HS-5 (cell line): ENCODE data around the gene FAM241A.
"Not testable (repeated sequence)": the region's sequence is repeated elsewhere in the genome, so short reads cannot be mapped to it uniquely, and the experiment has no call there.

Experiments
- DNase-seq: peaks from one replicate; pipeline ENCODE4 v3.0.0-alpha.2; 2012; ENCODE audit warnings: low read depth

The FAM241A gene

GRCh38 chr4:112145326-112145789 is at the start of gene FAM241A:
FAM241A (plus strand) TSS chr4:112145454; CDS start chr4:112145581, 127 bp downstream.
- DNase-seq, result no peak

GRCh38 chr4:112098841-112099530 is 46.3 kb upstream of the FAM241A start:
- DNase-seq, result no peak

GRCh38 chr4:112099701-112100297 is 45.5 kb upstream of the FAM241A start:
- peak; percentile 22 for DNase-seq

- DNase-seq, result no peak
These were observed 42.3 kb upstream of the FAM241A start for GRCh38 chr4:112102875-112103370.

DNA sequence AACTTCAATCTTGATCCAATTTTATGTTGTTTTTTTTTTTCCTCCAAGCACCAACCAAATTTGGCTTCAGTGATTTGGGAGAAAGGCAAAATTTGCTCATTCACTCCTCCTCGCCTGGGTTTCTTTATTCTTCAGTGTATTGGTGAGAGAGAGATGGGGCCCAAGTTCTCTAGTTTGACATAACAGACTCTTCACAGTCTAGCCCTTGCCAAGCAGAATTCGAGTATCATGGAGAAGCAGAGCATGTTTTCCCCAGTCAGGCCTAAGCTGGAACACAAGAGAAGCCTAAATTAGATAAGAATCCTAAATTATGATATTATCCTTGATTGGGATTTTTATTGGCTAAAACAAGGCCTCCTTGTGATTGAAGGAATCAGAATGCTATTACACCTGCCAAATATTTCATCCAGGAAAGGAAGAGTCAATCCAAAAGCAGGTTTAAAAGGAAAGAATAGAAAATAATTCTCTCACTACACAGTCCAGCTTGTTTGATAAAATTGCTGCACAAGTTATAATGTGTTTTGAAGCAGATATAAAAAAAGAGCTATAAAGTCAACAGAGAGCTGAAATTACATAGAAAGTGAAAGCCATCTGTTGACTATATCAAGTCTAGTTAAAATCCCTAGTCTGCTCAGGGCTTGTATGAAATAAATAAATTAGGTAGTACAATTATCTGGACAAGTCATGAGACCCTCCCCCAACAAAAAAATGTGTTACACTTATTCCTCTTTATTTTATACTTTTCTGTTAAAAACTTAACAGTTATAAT is 39.9 kb upstream of the FAM241A start:
- DNase-seq, result no peak

DNA sequence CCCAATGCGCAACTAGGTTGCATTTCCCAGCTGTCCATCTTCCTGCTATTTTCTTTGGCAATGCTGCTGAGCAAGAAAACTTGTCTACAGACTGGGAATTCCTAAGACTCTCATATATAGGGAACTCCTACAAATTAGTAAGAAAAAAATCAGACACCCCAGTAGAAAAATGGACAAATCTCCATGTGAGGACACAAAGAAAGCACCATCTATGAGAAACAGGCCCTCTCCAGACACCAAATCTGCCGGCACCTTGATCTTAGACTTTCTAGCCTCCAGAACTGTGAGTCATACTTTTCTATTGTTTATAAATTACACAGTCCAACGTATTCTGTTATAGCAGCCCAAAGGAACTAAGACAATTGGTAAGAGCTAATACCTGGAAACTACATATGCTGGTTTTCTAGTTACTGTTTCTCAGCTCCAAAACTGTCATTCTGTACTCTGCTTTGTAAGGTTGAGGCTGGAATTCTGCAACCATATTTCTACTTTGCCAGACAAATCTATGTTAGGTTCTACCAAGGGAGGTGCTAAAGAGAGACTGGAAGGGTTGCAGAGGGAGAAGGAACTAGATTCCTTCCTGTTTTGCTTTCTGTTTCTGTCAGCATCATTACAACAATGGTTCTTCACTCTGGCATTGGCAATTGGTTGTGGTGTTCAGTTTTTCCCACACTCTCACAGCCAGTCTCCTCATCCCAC is 35.7 kb upstream of the FAM241A start:
- DNase-seq, result no peak

DNA sequence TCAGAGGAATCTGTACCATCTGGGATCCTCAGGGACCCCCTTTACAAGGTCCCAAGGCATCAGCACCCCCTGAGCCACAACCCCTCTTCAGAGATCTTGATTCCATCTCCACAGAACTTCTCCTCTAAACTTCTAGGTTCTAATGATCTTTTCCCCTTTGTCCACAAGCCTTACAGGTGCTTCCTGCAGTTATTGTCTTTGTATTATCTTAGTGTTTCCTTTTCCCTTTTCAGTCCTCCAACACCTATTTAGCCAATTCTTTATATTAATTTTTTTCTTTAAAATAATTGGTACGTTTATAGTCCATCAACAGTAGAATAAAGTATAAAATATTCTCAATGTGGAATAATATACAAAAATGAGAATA is 35.2 kb upstream of the FAM241A start:
- DNase-seq, result no peak

DNA sequence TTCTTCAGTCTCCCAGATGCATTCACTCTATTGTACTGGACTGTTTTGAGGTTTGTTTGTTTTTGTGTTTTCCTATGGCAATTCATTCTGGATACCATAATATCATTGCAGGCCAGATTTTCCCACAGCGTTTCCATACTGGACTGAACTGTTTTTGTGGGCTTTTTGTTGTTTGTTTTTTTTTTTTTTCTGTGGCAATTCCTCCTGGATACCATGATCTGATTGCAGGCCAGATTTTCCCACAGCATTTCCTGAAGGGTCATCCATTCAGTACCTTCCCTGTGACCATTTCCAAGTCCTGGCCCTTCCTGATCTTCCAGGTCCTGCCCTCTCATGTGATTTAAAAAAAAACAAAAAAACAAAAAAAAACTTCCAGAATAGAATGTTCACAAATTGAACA is 33.9 kb upstream of the FAM241A start:
- DNase-seq, result no peak

DNA sequence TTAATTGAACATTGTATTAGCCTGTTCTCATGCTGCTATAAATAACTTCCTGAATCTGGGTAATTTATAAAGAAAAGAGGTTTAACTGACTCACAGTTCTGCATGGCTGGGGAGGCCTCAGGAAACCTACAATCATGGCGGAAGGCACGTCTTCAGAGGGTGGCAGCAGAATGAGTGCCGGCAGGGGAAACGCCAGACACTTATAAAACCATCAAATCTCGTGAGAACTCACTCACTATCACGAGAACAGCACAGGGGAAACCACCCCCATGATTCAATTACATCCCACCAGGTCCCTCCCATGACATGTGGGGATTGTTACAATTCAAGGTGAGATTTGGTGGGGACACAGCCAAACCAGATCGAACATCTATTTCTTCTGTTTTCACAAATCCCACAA is 33.2 kb upstream of the FAM241A start:
- DNase-seq, result not testable (repeated sequence)

DNA sequence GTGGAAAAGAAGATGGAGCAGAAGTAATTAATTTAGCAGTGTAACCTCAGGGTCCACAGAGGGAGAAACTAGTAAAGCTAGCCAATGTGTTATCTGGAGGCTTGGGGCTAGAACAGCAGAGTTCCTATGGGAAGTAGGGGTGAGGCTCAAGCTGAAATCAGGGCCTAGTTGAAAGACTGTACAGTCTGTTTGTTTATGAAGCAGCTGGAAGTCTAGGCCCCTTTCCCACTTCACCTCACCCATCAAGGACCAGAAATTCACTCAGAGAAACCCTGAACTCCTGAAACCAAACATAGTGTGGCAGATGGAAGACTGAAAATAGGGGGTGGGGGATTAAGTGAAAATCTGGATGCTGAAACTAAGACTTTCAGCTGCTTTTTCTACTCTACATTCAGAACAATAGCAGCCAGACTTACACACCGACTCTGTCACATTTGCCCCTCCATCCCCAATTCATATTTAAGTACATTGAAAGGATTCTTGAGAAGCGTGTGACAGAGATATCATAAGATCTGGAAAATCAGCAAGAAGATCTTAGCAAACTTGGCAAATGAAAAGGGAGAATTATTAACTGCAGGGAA is 32.6 kb upstream of the FAM241A start:
- DNase-seq, result no peak

- no peak for DNase-seq
These were observed 31.4 kb upstream of the FAM241A start for GRCh38 chr4:112113864-112114263.

GRCh38 chr4:112114452-112114851 is 30.8 kb upstream of the FAM241A start:
- no peak for DNase-seq

DNA sequence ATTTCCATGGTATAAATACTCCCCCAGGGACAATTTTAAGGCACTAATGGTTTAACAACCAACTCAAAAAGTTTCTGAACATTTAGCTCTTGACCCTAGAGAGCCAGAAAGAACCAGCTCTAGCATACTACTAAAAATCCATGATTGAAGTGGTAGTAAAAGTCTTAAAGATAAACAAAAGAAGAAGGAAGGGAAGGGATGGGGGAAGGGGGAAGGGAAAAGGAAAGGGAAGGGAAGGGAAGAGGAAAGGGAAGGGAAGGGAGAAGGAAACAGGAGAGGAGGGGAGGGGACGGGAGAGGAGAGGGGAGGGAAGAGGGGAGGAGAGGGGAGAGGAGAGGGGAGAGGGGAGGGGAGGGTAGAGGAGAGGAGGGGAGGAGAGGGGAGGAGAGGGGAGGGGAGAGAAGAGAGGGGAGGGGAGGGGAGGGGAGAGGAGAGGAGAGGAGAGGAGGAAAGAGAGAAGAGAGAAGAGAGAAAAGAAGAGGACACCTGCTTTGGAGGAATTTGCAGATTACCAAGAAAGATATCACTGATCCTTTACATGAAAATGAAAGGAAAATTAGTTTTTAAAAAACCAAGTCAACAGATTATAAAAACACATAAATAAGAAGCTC is 26.4 kb upstream of the FAM241A start:
- no peak for DNase-seq

DNA sequence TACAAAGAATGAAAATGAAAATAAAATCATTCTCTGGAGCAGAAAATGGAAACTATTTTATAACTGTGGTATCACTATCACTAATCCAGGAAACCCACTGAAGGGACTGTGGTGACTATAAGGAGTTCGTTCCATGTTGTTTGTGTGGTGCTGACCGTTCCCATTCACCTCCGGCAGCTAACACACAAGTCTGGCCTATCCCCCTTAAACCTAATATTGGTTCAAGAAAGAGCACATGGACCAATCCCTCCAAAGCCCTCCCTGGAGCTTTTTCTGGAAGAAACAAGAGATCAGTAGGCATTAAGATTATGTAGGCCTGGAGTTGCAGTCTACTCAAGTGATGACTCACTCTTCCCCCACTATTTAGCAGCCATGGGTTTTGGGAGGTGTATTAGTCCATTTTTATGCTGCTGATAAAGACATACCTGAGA is 25.9 kb upstream of the FAM241A start:
- DNase-seq, result no peak

DNA sequence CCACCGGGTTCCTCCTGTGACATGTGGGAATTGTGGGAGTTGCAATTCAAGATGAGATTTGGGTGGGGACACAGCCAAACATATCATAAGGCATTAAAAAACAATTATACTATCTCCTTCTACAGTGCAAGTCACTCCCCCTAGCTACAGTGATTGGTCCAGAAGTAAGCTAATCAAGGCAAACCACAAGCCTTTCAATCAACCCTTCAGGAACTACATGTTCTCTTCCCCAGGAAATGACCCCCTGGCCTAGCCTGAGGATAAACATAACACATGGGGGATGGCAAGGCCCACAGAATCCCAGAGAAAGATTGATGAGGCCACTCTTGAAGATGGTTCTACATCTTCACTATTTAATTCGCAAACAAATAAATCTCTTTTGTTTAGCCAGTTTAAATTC is 25.2 kb upstream of the FAM241A start:
- DNase-seq, result no peak

- no peak for DNase-seq
These were observed 19.8 kb upstream of the FAM241A start for GRCh38 chr4:112125416-112125815.

DNA sequence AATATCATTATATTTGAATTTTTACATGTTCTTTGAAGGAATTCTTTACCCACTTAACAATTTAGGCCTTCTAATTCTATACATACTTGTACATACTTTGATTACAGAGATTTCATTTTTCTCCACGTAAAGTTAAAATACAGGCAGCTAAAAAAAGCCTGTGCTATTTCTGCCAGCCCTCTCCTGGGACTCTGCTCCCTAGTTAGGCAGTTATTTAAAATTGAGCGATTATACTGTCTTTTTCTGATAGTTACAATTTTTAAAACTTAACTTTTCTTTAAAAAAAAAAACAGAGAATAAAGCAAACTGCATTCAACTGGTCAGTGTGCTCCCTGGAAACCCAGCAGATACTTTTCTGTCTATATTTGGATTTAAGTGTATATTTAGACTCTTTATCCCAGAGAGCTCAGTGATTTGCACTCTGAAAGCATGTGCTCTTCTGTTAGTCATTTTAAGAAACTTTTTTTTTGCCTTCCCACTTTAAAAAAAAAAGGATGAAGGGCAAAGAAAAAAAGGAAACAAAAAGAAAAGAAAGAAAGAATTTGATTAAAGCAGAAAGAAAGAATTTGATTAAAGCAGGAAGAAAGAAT is 18.1 kb upstream of the FAM241A start:
- DNase-seq, result no peak

DNA sequence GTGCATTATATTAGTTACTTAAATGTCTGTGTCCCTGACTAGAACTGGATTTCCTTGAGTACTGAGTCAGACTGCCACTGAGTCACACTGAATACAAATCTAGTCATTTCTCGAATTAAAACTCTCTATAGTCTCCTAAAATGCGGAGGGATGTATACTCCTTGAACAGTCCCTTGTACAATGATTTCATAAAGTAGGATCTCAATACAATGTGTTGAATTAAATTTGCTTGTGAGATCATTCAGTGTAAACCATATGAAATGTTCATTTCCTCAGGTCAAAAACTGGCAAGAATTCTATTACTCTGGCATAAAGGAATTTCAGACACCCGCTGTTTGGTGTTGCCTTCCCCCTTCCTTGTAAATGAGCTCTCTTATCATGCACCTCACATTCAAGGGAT is 17.5 kb upstream of the FAM241A start:
- DNase-seq, result no peak

DNA sequence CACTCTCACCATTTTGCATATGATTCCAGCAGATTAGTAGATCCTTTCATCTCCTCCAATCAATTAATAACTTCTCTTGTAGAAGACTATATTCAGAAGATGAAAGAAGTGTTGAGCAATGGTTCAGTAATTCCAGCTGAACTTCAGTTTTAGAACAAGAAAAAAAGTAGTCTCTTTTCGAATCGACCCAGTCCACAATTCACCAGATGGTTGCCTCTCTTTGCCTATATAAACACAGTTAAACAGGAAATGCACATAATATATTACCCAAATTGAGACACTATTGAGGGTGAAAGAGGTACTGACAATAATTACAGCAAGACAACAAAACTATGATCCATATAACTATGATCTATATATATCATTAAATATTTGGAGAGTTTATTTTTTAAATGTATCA is 16.8 kb upstream of the FAM241A start:
- no peak for DNase-seq

DNA sequence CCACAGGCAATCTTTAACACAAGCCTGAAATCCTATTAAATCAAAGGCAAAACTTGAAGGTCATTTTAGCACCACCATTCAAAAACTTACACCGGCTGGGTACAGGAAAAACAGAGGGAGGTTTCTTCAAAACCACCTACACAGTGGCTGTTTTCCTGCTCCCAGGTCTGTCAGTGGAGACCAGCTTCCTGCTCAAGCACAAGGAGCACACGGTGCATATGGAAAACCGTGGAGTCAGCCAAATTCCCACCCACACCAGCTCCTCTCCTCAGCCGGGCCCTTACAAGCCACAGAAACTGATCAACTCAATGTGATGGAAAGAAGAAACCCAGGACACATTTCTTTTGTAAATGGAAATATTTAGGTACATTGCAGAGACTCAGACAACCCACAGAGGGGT is 14.3 kb upstream of the FAM241A start:
- DNase-seq, result no peak

DNA sequence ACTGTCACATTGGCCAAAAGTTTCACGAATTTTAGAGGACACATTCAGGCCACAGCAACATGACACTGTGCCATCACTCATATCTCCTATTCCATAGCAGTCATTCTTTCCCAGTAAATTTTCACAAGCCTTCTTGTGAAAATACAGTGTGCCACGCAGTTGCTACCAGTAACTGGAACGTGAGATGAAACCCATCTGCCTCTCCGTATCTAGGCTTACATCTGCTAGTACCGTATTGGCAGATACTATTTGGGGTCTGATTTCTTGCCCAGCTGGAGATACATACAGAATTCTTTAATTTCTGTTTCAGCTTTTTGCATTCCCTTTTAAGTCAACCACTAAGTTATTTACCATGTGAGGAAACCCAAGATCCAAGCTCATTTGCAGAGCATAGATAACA is 8.7 kb upstream of the FAM241A start:
- no peak for DNase-seq
